MM.1S (cell line): ENCODE measurements around the gene EIF2S2.

ENCODE experiments used
- CTCF ChIP-seq: fragments of 300-600 bp; sonication (generic); IDR thresholded peaks from 2 replicates; pipeline ENCODE4 v1.5.1; 2016; ENCODE audit warnings: antibody characterized with exemption, low read length, mixed read lengths
- EZH2 ChIP-seq: fragments of 300-600 bp; sonication (generic); optimal IDR thresholded peaks from 2 replicates; pipeline ENCODE3; 2017; ENCODE audit warnings: low read depth, mild to moderate bottlenecking, antibody characterized with exemption, low read length, mixed read lengths
- EZH2phosphoT487 ChIP-seq: fragments of 300-600 bp; sonication (generic); IDR thresholded peaks from 2 replicates; pipeline ENCODE4 v1.6.1; 2018; ENCODE audit warnings: antibody characterized with exemption, low read length

- TF ChIP-seq EZH2 = no peak
- no peak for TF ChIP-seq CTCF
- TF ChIP-seq EZH2phosphoT487 = no peak
Measured at GRCh38 chr20:34111702-34112599, at the start of gene EIF2S2.
